ENCODE measurements around the gene PNPLA7.
"Not testable (repeated sequence)": the region's sequence is repeated elsewhere in the genome, so short reads cannot be mapped to it uniquely, and the experiment has no call there.

Gene PNPLA7

GRCh38 chr9:137550231-137550621 is at the start of gene PNPLA7:
PNPLA7 (minus strand) TSS chr9:137550402; CDS start chr9:137550197, 205 bp downstream.
- peak; percentile 81 for DNase-seq (ENCODE audit: low spot score)

GRCh38 chr9:137598943-137599342 is 48.7 kb upstream of the PNPLA7 start:
- no peak for DNase-seq (ENCODE audit: low spot score)

- DNase-seq (ENCODE audit: low spot score) = not testable (repeated sequence)
These were observed 46.4 kb upstream of the PNPLA7 start for GRCh38 chr9:137596577-137596976.

- no peak for DNase-seq (ENCODE audit: low spot score)
These were observed 43.0 kb upstream of the PNPLA7 start for GRCh38 chr9:137593176-137593575.

GRCh38 chr9:137592767-137593166 is 42.6 kb upstream of the PNPLA7 start:
- no peak for DNase-seq (ENCODE audit: low spot score)

- peak; percentile 94 for DNase-seq (ENCODE audit: low spot score)
These were observed 40.5 kb upstream of the PNPLA7 start, which contains the start of gene ZMYND19 for GRCh38 chr9:137590469-137591383. ZMYND19 (minus strand) TSS chr9:137590512; CDS start chr9:137590263, 249 bp downstream.

- DNase-seq (ENCODE audit: low spot score) = no peak
These were observed 39.9 kb upstream of the PNPLA7 start for GRCh38 chr9:137590123-137590468.

- DNase-seq (ENCODE audit: low spot score) = no peak
These were observed 39.4 kb upstream of the PNPLA7 start for GRCh38 chr9:137589441-137590122.

- DNase-seq (ENCODE audit: low spot score) = no peak
These were observed 38.7 kb upstream of the PNPLA7 start for GRCh38 chr9:137588891-137589290.

GRCh38 chr9:137588311-137588710 is 38.1 kb upstream of the PNPLA7 start:
- no peak for DNase-seq (ENCODE audit: low spot score)

GRCh38 chr9:137586854-137587253 is 36.7 kb upstream of the PNPLA7 start:
- DNase-seq (ENCODE audit: low spot score) = no peak

GRCh38 chr9:137583957-137584356 is 33.8 kb upstream of the PNPLA7 start:
- no peak for DNase-seq (ENCODE audit: low spot score)

GRCh38 chr9:137583347-137583746 is 33.1 kb upstream of the PNPLA7 start:
- DNase-seq (ENCODE audit: low spot score) = no peak

- no peak for DNase-seq (ENCODE audit: low spot score)
These were observed 32.2 kb upstream of the PNPLA7 start for GRCh38 chr9:137582286-137582860.

GRCh38 chr9:137581361-137582285 is 31.4 kb upstream of the PNPLA7 start:
- DNase-seq (ENCODE audit: low spot score) = no peak

- DNase-seq (ENCODE audit: low spot score) = no peak
These were observed 30.7 kb upstream of the PNPLA7 start for GRCh38 chr9:137580954-137581322.

- DNase-seq (ENCODE audit: low spot score) = no peak
These were observed 30.2 kb upstream of the PNPLA7 start for GRCh38 chr9:137580209-137580953.

GRCh38 chr9:137579259-137579604 is 29.0 kb upstream of the PNPLA7 start:
- DNase-seq (ENCODE audit: low spot score) = no peak

- peak; percentile 95 for DNase-seq (ENCODE audit: low spot score)
These were observed 28.5 kb upstream of the PNPLA7 start, which contains the start of gene DPH7 for GRCh38 chr9:137578518-137579258. DPH7 (minus strand) TSS chr9:137578925; CDS start chr9:137578777, 148 bp downstream.

GRCh38 chr9:137575716-137576411 is 25.7 kb upstream of the PNPLA7 start:
- no peak for DNase-seq (ENCODE audit: low spot score)
